Mammary epithelial cell (primary cell): ENCODE measurements around the gene SCUBE1.

Experiments
- EZH2 ChIP-seq: IDR thresholded peaks from 2 replicates; pipeline ENCODE4 v1.6.1; 2012; ENCODE audit warnings: low read length, inconsistent platforms, borderline replicate concordance
- TF ChIP-seq, protein P1 (sequence below), 2 donors: IDR thresholded peaks in 1 of 2; conservative IDR thresholded peaks in 1 of 2; 2 replicates each; pipeline ENCODE4 v1.5.1; 2011 to 2012; ENCODE audit warnings: inconsistent platforms in 2 of 2, low read length in 2 of 2, mild to moderate bottlenecking in 2 of 2, control low read depth in 1 of 2, low read depth in 1 of 2; ENCODE audit not compliant: insufficient read depth in 1 of 2; ENCODE audit errors: extremely low read depth in 1 of 2

DNA sequence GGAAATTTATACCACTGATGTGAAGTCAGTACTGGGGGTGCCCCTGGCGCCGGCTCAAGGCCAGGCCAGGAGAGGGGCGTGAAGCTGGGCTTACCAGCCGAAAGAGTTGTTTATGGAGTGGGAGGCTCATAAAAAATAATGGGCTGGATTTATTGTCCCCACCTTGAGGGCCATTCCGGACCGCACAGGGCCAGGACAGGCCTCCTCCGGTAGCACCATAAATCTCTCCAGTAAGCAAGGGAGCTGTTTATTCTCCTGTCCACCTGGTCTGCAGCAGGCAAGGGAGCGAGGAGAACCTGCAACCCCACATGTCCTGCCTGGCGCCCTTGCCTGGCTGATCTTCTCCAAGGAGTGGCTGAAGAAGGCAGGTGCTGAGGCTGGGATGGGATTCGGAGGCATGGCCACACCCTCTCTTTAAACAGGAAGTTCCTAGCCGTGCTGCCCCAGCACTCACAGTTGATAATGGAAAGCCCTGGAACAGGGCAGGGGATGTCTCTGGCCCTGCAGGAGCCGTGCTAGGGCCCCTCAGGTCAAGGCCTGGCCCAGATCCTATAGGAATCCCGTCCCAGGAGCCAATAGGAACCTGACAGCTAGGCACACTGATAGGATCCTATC is 65.1 kb downstream of the SCUBE1 start:
- no peak for TF ChIP-seq EZH2
- TF ChIP-seq, protein P1, sequence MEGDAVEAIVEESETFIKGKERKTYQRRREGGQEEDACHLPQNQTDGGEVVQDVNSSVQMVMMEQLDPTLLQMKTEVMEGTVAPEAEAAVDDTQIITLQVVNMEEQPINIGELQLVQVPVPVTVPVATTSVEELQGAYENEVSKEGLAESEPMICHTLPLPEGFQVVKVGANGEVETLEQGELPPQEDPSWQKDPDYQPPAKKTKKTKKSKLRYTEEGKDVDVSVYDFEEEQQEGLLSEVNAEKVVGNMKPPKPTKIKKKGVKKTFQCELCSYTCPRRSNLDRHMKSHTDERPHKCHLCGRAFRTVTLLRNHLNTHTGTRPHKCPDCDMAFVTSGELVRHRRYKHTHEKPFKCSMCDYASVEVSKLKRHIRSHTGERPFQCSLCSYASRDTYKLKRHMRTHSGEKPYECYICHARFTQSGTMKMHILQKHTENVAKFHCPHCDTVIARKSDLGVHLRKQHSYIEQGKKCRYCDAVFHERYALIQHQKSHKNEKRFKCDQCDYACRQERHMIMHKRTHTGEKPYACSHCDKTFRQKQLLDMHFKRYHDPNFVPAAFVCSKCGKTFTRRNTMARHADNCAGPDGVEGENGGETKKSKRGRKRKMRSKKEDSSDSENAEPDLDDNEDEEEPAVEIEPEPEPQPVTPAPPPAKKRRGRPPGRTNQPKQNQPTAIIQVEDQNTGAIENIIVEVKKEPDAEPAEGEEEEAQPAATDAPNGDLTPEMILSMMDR (conservative IDR thresholded peaks at IDR 0.05 in 1 of 2, IDR thresholded peaks at IDR 0.05 in 1 of 2; ENCODE audit: extremely low read depth in 1 of 2, insufficient read depth in 1 of 2, low read depth in 1 of 2, low read length in 2 of 2): no peak
